GM19438 (cell line): ENCODE results near the gene RAB7A.
A peak's percentile ranks its signal among the peaks of the same experiment; 100 is the strongest.

ENCODE experiments used
- ATAC-seq: cut with Tn5 transposase; IDR thresholded peaks from one replicate; pipeline ENCODE4 v1.9.1; 2021; ENCODE audit warnings: low read depth; ENCODE audit not compliant: unreplicated experiment

RAB7A gene

GRCh38 chr3:128726023-128727016 lies at the start of gene RAB7A:
Gene RAB7A, plus strand, starts transcription at chr3:128726183. Its CDS starts 69,185 bp downstream, at chr3:128795368.
- peak; percentile 84 for ATAC-seq

DNA sequence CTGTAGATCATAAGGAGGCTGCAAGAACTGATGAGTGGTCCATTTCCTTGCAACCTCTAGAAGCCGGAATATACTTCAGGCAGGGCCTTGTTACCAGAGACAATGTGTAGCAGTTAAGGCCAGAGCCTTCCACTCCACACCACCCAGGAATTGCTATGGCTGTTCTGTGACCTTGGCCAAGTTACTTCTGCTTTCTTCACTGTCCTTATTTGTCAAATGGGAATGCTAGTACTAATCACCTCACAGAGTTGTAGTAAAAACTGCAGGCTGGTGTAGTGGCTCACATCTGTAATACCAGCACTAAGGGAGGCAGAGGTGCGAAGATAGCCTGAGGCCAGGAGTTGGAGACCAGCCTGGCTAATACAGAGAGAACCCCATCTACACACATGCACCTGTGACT lies 46.6 kb upstream of the RAB7A start:
- no peak for ATAC-seq

- peak; percentile 98 for ATAC-seq
These were observed 45.2 kb upstream of the RAB7A start for GRCh38 chr3:128680603-128681368.

GRCh38 chr3:128681369-128681829 lies 44.6 kb upstream of the RAB7A start:
- no peak for ATAC-seq

DNA sequence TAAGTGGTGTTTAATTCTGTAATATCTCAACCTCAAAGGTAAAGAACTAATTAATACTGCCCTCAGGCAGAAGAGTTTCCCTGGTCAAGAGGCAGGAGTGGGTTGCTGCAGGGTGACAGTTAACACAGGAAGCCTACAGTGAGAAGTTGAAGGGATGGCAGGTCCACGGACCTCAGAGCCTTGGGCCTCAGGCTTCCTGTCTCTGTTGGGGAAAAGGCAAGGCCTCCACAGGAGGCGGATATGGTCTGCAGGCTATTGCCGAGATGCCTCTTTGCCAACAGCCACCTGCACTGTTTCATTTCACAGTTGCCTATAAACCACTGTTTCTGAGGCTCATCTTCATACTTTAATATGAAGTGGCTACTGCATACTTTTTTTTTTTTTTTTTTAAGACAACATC lies 42.0 kb upstream of the RAB7A start:
- ATAC-seq: no peak

DNA sequence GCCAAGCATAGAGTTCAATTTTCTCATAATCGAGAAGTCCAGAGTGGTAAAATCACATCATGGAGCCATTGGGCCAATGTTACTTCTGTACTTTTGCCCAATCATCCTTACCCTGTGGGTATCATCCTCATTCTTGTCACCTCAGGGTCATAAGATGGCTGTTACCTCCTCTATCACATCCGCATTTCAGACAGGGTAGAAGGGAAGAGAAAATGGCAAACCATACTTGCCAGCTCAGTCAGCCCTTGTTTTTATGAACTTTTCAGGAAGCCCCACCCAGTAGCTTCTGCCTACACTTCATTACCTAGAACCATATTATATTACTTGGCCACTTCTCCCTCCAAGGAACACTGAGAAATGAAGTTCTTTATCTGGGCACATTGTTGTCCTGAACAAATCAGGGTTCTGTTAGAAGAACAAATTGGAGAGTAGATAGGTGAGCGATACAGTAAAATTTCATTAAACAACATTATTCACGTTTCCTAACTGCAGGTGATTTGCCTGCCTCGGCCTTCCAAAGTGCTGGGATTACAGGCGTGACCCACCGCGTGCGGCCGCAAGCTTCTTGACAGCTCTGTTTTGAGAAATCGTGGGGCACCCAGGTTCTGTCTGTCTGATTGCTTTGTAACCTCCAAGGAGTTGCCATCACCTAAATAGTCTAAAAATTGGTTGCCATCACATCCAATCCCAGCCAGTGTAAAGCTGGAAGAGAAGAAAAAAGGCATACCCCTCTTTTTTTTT lies 40.8 kb upstream of the RAB7A start:
- no peak for ATAC-seq

DNA sequence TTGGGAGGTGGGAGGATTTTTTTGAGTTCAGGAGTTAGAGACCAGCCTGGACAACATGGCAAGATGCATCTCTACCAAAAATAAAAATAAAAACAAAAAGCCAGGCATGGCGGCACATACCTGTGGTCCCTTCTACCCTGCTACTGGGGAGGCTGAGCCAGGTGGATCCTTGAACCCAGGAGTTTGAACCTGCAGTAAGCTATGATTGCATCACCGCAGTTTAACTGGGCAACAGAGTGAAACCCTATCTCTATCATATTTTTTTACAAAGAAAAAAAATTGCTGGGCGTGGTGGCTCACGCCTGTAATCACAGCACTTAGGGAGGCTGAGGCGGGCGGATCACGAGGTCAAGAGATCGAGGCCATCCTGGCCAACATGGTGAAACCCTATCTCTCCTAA lies 39.5 kb upstream of the RAB7A start:
- no peak for ATAC-seq

GRCh38 chr3:128689060-128689459 lies 36.9 kb upstream of the RAB7A start:
- ATAC-seq: no peak

GRCh38 chr3:128693696-128694095 lies 32.3 kb upstream of the RAB7A start:
- no peak for ATAC-seq

DNA sequence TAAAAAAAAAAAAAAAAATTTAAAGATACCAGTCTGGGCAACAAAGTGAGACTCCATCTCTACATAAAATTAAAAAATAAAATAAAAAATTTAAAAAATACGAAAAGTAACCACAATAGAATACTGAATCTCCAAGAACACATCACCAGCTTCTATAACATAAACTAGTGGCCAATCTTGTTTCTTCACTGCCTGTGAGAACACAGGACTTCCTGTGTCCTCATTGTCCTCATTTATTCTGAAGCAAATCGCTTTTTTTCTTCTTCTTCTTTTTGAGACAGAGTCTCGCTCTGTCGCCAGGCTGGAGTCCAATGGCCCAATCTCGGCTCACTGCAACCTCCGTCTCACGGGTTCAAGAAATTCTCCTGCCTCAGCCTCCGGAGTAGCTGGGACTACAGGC lies 28.6 kb upstream of the RAB7A start:
- ATAC-seq: no peak

DNA sequence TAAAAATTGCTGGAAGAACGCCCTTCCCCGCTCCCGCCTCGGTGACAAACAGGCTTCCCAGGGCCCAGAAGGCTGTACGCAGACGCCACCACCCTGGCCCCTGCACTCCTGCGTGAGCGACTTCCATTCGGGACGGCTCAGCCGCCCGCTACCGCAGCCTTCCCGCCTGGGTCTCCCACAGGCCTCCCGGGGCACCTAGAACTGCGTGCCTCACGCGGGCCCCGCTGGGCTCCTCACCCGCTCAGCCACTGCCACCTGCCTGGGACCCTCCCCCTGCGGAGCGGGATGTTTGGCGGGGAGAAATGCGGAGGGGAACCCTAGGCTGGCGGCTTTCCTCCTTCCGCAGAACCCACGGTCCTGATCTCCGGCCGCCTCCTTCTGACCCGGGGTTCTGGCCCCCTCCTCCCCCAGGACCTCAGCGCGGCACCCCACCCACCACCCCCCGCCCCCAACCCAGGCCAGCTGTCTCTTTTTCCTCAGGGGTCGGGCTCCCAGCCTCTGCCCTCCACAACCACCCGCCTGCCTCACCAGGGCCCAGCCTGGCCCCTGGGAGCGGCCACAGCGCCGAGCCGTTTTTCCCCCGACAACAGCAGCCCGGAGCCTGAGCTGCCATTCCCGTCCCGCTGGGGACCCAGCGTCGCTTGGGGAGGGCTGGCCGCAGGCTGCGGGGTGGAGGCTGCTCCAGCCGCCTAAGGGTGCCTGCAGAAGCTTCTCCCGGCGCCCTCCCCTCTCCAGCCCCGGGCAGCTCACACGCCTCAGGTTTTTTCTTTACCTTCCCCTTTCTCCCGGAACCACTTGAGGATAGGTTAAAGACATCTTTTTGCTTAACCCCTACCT lies 27.6 kb upstream of the RAB7A start:
- ATAC-seq: no peak

DNA sequence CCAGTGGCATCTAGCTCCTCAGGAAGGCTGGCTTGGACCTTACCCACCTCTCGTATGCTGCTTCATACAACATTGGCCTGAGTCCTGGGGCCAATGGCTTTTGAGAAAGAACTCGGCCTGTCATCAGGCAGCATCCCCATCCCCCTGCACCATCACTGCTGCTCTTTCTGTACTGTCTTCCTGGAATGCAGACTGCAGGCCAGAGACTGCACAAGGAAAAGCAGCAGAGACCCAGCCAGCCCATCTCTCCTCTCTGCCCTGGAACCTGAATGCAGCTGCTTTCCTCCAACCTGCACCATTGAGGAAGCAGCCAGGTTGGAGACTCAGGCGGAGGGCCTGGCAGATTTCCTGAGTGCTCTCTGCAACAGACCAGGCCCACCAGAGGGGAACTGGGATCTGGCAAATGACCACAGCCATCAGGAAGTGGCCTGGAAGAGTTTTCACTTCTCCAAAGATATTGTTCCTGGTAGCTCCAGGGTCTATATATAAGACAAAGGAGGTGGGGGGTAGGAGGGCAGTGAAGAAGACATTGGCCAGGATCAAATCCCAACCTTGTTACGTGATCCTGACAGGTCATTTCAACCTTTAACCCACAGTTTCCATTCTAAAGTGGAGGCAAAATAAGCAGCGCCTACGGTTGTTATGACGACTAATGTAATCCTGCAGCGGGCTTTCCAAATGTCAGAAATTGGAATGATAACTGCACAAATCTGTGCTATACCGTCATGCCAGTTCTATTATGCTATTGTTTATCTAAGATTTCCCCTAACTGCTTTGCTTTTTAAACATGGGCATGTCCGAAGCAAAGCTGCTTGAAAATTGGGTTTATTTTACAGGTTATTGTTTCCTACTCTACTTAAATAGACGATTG lies 24.4 kb upstream of the RAB7A start:
- ATAC-seq: no peak

GRCh38 chr3:128702391-128702790 lies 23.6 kb upstream of the RAB7A start:
- ATAC-seq: no peak

GRCh38 chr3:128703561-128703960 lies 22.4 kb upstream of the RAB7A start:
- ATAC-seq: no peak

- ATAC-seq: no peak
These were observed 19.8 kb upstream of the RAB7A start for GRCh38 chr3:128706086-128706615.

GRCh38 chr3:128707928-128708494 lies 18.0 kb upstream of the RAB7A start:
- ATAC-seq: no peak

DNA sequence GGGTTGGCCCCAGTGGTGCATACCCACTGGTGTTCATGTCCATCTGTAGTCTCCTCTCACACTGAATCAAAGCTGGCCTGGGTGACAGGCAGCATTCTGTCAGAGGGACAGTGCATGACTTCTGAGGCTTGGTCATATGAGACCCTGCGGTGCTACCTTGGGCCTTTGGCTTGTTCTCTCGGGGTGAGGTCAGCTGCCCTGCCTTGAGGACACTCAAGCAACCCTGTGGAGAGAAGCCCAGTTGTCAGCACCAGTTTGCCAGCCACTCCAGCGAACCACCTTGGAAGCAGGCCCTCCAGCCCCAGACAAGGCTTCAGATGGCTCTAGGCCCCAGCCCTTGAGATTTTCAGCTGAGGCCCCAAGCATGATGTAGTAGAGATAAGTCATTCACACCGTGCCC lies 16.9 kb upstream of the RAB7A start:
- ATAC-seq: no peak

GRCh38 chr3:128709506-128710210 lies 16.3 kb upstream of the RAB7A start:
- no peak for ATAC-seq
